ENCODE measurements around the gene ARSK. TPM values are rescaled to one million over a fixed set of nuclear protein-coding genes. Genes with fewer than 3 reads are reported as not detected.

The ARSK gene
- total and polyA plus RNA-seq, 2 of the 13 experiments (the other 11 are each of a cell fraction or from before 2014, with no cell fraction given) = 7.9 TPM

DNA sequence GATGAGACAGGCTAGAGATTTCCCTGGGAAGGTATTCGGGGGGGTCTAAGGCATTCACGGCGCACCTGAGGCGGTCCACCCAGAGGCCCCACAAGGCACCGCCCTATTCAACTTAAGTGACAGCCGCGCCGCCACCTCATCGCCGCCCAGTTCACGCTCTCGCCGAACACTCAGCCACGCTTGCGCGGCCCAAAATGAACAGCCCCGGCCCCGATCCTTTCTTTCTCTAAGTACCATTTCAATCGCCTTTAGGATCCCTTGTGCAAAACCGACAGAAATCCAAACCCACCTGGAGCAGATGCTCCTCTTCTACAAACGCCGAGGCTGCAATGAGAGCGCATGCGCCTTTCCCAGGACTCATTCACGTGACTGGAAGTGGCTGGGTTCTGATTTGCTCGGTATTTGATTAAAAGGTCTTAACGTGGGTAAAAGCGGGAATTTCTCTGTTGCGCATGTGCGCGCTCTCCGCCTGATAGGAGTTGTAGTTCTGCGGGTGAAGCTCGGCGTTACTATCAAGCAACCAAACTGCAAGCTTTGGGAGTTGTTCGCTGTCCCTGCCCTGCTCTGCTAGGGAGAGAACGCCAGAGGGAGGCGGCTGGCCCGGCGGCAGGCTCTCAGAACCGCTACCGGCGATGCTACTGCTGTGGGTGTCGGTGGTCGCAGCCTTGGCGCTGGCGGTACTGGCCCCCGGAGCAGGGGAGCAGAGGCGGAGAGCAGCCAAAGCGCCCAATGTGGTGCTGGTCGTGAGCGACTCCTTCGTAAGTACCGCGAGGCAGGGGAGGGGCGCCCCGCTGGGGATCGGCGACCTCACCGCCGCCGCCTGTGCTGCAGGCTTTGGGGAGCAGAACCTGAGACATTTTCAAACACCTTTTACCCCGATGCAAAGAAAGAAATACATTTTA, at the start of gene ARSK, which contains the start of gene SKIC3 (continued):
- peak; percentile 36; the same call in 1 of the 2 replicates for TF ChIP-seq HIC2 (CRISPR knock-in tag; IDR thresholded peaks at IDR 0.05; ENCODE audit: low read depth)
- 0 out of 2 replicates have a peak, but pooled peaks have one; percentile 30 for TF ChIP-seq RBAK (CRISPR knock-in tag; IDR thresholded peaks at IDR 0.05)
- peak; percentile 87; the same call in 1 of the 2 replicates for TF ChIP-seq KAT7 (CRISPR knock-in tag; IDR thresholded peaks at IDR 0.05; ENCODE audit: borderline replicate concordance)
- TF ChIP-seq, protein P1, sequence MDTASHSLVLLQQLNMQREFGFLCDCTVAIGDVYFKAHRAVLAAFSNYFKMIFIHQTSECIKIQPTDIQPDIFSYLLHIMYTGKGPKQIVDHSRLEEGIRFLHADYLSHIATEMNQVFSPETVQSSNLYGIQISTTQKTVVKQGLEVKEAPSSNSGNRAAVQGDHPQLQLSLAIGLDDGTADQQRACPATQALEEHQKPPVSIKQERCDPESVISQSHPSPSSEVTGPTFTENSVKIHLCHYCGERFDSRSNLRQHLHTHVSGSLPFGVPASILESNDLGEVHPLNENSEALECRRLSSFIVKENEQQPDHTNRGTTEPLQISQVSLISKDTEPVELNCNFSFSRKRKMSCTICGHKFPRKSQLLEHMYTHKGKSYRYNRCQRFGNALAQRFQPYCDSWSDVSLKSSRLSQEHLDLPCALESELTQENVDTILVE (CRISPR knock-in tag; IDR thresholded peaks at IDR 0.05) = peak; percentile 67; the same call in 1 of the 2 replicates
- TF ChIP-seq ZNF207 (IDR thresholded peaks at IDR 0.05; ENCODE audit: borderline replicate concordance) = no peak
- no peak for TF ChIP-seq KDM6A (CRISPR knock-in tag; IDR thresholded peaks at IDR 0.05; ENCODE audit: low read depth)
- TF ChIP-seq ZNF816 (CRISPR knock-in tag; IDR thresholded peaks at IDR 0.05; ENCODE audit: borderline replicate concordance) = no peak
- no peak for TF ChIP-seq ZNF720 (CRISPR knock-in tag; IDR thresholded peaks at IDR 0.05)
- no peak for TF ChIP-seq ZNF83 (CRISPR knock-in tag; IDR thresholded peaks at IDR 0.05; ENCODE audit: borderline replicate concordance)
- no peak; the same call in 1 of the 2 replicates for TF ChIP-seq SAFB2 (CRISPR knock-in tag; IDR thresholded peaks at IDR 0.05; ENCODE audit: borderline replicate concordance, low read depth)
- TF ChIP-seq, protein P2, sequence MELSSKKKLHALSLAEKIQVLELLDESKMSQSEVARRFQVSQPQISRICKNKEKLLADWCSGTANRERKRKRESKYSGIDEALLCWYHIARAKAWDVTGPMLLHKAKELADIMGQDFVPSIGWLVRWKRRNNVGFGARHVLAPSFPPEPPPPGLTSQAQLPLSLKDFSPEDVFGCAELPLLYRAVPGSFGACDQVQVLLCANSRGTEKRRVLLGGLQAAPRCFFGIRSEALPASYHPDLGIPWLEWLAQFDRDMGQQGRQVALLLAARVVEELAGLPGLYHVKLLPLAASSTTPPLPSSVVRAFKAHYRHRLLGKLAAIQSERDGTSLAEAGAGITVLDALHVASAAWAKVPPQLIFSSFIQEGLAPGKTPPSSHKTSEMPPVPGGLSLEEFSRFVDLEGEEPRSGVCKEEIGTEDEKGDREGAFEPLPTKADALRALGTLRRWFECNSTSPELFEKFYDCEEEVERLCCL (CRISPR knock-in tag; IDR thresholded peaks at IDR 0.05; ENCODE audit: borderline replicate concordance) = no peak
- no peak for TF ChIP-seq ZNF644 (CRISPR knock-in tag; IDR thresholded peaks at IDR 0.05; ENCODE audit: low read depth)
- peak; percentile 85 for TF ChIP-seq POLR2AphosphoS5 (IDR thresholded peaks at IDR 0.05; ENCODE audit: low read depth, low read length)
- no peak; the same call in 1 of the 2 replicates for TF ChIP-seq ZBED4 (CRISPR knock-in tag; IDR thresholded peaks at IDR 0.05; ENCODE audit: borderline replicate concordance)
- TF ChIP-seq ZNF775 (CRISPR knock-in tag; IDR thresholded peaks at IDR 0.05; ENCODE audit: borderline replicate concordance) = no peak
- peak; percentile 67 for TF ChIP-seq SPEN (CRISPR knock-in tag; IDR thresholded peaks at IDR 0.05; ENCODE audit: low read depth)
- no peak for TF ChIP-seq EP300 (IDR thresholded peaks at IDR 0.05; ENCODE audit: low read depth in 2 of 2, low read length in 2 of 2)
- 0 out of 2 replicates have a peak, but pooled peaks have one; percentile 48 for TF ChIP-seq EP300 (CRISPR knock-in tag; IDR thresholded peaks at IDR 0.05; ENCODE audit: borderline replicate concordance)

All from HepG2 (cell line).